Stimulated activated CD8-positive, alpha-beta memory T cell treated with anti-CD3 and anti-CD28 coated beads, Interleukin-15, amount 100 ng/mL, for 1 hour (primary cell): ENCODE measurements around the gene ST6GALNAC4.

Experiments used
- DNase-seq: peaks from one replicate; pipeline ENCODE4 v3.0.0-alpha.2; 2020; ENCODE audit warnings: low read depth

ST6GALNAC4 gene

DNA sequence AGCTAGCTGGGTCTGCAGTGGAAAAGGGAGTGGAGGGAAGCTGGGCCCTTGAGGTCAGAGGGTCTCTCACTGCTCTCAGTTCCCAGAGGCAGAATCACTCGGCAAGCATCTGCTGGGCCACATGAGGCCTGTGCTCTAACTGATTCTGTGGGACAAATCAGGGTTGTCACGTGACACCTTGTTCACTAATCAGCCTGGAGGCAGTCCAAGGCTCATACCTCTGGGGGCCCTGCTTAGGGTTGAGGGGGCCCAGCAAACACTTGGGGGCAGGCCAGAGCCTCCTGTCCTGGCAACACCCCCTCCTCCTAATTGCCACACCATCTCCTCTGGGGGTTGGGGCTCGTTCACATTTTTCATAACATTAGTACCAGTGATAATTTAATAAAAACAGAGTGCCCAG is 29.9 kb upstream of the ST6GALNAC4 start:
- no peak for DNase-seq

DNA sequence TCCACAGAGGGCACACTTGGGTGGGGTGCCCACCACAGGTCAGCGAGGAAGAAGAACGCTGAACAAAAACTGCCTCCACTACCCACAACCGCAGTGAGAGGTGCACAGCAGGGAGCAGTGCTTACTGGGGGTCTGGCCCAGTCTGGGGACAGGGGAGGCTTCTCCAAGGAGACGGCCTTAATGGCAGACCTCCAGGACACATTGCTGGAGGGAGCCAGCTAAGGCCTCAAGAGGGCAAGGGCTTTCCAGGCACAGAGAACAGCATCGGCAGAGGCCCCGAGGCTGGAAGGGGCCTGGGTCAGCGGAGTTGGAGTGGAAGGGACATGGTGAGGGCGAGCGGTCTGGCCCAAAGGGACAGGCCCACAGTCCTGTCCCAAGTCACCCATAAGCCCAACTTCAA is 29.1 kb upstream of the ST6GALNAC4 start:
- DNase-seq, result no peak

DNA sequence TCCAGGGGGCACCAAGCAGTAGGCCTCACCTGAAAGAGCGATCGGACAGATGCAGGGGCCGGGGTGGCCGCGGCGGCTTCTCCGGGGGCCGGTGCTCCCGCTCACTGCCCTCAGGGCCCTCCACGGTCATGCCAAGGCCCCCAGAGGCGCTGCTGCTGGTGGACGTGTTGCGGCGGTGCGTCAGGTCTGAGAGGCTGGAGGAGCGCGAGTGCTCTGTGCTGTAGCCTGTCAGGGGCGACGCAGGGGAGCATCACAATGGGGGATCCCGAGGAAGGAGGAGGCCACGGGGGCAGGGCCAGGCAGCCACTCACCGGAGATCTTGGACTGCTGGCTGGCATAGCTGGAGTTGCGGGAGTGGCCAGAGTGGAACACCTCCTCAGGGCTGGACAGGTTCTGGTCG is 28.5 kb upstream of the ST6GALNAC4 start:
- no peak for DNase-seq

DNA sequence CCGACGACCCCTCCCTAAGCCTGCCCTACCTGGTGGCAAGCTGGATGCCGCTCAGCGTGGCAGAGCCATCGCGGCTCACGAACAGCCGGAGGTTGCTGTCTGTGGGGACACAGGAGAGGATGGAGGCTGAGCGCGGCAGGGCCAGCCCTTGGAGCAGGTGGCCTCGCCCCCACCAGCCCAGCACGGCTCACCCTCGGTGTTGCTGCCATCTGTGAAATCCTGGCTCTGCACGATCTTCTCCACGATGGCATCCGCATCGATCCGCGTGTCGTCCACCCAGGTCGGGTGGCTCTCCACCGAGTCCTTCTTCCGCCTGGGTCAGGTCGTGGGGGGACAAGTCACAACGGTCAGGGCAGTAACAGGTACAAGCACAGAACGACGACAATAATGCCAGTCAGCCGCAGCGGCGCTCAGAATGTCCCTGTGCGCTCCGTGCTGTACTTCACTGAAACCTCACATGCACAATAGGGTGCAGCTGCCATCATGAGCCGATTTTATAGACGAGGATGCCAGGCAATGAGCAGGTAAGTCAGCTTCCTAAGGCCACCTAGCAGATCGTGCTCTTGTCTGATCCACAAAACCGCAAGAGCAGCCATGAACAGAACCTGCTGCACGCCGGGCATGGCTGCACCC is 27.9 kb upstream of the ST6GALNAC4 start:
- DNase-seq, result no peak

GRCh38 chr9:127943731-127944144 is 26.9 kb upstream of the ST6GALNAC4 start:
- DNase-seq, result peak; percentile 58

DNA sequence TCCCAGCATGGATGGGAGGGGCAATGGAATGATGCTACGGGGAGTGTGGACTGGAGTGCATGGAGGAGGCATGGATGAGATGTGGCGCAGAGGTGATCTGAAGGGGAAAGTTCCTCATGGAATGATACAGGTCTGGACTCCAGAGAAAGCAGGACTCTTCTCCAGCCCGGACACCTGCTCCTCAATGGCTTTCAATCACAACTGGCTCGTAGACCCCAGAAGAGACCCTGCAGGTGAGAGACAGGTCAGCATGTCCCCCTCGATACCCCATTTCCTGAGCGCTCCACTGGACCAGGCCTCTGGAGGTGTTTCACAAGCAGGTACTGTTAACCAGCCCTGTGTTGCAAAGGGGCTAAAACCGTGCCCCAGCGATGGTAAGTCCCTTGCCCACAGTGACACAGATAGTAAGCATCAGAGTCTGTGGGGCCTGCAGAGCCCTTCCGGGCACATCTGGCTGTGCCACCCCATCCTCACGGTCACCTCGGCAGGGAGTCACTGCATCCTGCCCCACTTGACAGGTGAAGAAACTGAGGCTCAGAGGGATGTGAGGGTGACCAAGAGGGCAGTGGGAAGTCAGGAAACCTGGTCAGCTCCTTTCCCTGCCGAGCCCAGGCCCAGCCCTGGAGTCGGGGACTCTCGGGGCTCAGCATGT is 26.3 kb upstream of the ST6GALNAC4 start:
- DNase-seq, result no peak

DNA sequence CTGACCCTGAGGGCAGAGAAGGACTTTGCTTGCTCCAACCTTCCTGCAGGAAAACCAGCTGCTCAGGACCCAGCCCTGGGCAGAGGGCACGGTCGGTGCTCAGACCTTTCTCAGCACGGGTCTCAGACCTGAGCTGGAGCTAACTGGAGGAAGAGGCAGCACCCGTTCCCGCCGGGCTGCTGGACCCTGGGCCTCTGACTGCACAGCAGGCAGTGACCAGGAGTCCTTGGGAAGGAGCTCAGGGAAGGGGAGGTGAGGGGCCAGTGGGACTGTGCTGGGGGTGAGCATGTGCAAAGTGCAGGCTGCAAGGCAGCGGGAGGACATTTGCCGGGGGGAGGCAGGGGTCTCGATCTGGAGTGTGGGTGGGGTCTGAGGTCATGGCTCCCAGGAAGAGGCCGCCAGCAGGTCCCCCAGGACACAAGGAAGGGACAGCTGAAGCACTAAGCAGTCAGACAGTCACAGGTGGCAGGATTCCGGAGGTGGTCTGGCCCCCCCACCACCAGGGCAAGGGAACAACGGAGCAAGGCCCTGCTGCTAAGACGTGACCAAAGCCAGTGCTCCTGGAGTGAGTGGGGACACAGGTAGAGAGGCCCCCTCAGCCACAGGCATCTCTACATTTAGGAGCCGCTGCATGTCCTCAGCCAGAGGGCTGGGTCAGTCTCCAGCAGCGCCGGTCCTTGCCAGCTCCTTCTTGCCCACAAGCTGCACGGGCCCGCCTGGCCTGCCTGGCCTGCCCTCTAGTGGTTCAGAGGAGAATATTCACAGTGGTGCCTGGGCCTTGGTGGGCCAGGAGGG is 25.6 kb upstream of the ST6GALNAC4 start:
- DNase-seq, result no peak

GRCh38 chr9:127941961-127942215 is 25.0 kb upstream of the ST6GALNAC4 start:
- DNase-seq, result no peak

GRCh38 chr9:127941062-127941960 is 24.5 kb upstream of the ST6GALNAC4 start:
- no peak for DNase-seq

- no peak for DNase-seq
Observed at GRCh38 chr9:127940593-127940992, 23.8 kb upstream of the ST6GALNAC4 start.

GRCh38 chr9:127938298-127938690 is 21.5 kb upstream of the ST6GALNAC4 start:
- DNase-seq, result no peak

- DNase-seq, result peak; percentile 64
Observed at GRCh38 chr9:127937388-127938297, 20.8 kb upstream of the ST6GALNAC4 start, which contains the start of gene DPM2. Gene DPM2 (minus strand): TSS chr9:127937854. CDS start chr9:127937820, 34 bp downstream.

GRCh38 chr9:127937056-127937387 is 20.2 kb upstream of the ST6GALNAC4 start:
- DNase-seq, result no peak

DNA sequence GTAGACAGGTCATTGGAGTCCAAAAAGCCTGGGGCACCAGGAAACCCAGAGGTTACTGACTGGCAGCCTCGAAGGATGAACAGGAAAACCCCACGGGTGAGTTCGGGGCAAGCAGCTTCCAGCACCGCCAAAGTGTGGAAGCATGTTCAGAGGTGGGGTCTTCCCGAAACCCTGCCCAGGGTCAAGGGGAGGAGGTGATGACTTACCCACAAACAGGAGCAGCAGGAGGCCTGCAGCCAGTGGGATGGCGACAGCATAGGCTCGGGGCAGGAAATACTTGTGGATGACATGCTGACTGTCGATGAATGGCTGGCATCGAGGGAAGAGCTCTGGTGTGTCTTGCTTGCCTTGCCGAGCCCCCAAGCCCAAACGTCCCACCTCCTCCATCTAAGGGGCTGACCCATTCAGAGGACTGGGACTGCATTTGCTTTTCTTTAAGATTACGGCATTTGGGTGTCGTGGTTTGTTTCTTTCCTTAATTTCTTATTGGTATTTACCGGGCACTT is 19.6 kb upstream of the ST6GALNAC4 start:
- no peak for DNase-seq

GRCh38 chr9:127935765-127936221 is 19.0 kb upstream of the ST6GALNAC4 start:
- DNase-seq, result no peak

GRCh38 chr9:127934986-127935385 is 18.1 kb upstream of the ST6GALNAC4 start:
- no peak for DNase-seq

GRCh38 chr9:127934248-127934647 is 17.4 kb upstream of the ST6GALNAC4 start:
- no peak for DNase-seq

- no peak for DNase-seq
Observed at GRCh38 chr9:127931092-127931881, 14.4 kb upstream of the ST6GALNAC4 start.

GRCh38 chr9:127930231-127931091 is 13.6 kb upstream of the ST6GALNAC4 start, which contains the start of gene PIP5KL1:
Gene PIP5KL1 (minus strand): TSS chr9:127930777. CDS start chr9:127930752, 25 bp downstream.
- DNase-seq, result peak; percentile 51
